ENCODE data around the gene RASA1.

RASA1 gene

DNA sequence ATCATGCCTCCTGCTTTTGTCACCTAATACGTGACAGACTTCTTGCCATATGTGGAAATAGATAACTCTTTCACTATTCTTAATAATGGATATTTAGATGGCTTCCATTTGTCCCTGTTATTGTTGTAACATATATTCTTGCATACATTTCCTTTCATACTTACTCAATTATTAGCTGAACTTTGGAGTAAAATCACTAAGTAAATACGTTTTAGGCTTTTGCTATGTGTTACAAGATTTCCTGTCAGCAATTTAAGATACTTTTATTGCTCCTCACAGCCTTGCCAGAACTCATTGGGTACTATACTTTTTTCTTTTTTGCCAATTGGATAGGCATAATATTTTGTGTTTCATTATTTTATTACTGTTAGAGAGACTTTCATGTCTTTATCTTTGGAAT, 118.1 kb downstream of the RASA1 start:
- Histone ChIP-seq H3K27me3 (ENCODE audit: control insufficient read depth in 1 of 2, insufficient read depth in 1 of 2, low read length in 2 of 2) (no peaks in the 10 kb centered on the region), H2BK120ac (ENCODE audit: low read depth, low read length) (no peak overlapping the region), H2AFZ (ENCODE audit: low read depth, low read length) (no peak overlapping the region), H2BK15ac (ENCODE audit: low read depth, poor library complexity, severe bottlenecking) (no peak overlapping the region), H3K4me1 (ENCODE audit: control insufficient read depth, insufficient read depth, low read depth, low read length) (peaks cover 6% of the 10 kb centered on the region), H3K23ac (ENCODE audit: low read length in 2 of 2) (no peak overlapping the region), H3K27ac (ENCODE audit: low read length, poor library complexity, severe bottlenecking) (no peak overlapping the region), H4K91ac (ENCODE audit: low read length) (no peak overlapping the region), H4K8ac (ENCODE audit: low read length) (no peak overlapping the region), H3K9ac (ENCODE audit: low read length) (no peak overlapping the region), H3K14ac (ENCODE audit: low read length in 2 of 2) (no peak overlapping the region), H2BK5ac (ENCODE audit: low read depth, low read length, poor library complexity, severe bottlenecking) (no peak overlapping the region), H2BK12ac (ENCODE audit: low read length in 2 of 2) (no peak overlapping the region), H3K4me3 (ENCODE audit: insufficient read depth in 1 of 2, low read depth in 1 of 2, low read length in 2 of 2) (no peak overlapping the region), H3K18ac (ENCODE audit: low read depth in 1 of 2, low read length in 2 of 2) (no peak overlapping the region), H3K9me3 (ENCODE audit: control insufficient read depth, low read length) (no peaks in the 10 kb centered on the region), H3K79me1 (replicated peaks; ENCODE audit: low read length, poor library complexity, severe bottlenecking) (peaks cover 4% of the 10 kb centered on the region), H3K36me3 (ENCODE audit: control insufficient read depth in 1 of 2, insufficient read depth in 2 of 2, low read depth in 1 of 2, low read length in 2 of 2) (peaks cover 2 to 97% of the 10 kb centered on the region in 2 experiments), H3K4me2 (ENCODE audit: low read length, poor library complexity, severe bottlenecking) (no peak overlapping the region), H2AK5ac (ENCODE audit: low read length, severe bottlenecking) (no peak overlapping the region), H3K4ac (ENCODE audit: low read depth in 1 of 2, low read length in 2 of 2) (no peak overlapping the region)
- no peak for DNase-seq
- WGBS = 100% methylated on average over 1 of the region's 2 CpGs

DNA sequence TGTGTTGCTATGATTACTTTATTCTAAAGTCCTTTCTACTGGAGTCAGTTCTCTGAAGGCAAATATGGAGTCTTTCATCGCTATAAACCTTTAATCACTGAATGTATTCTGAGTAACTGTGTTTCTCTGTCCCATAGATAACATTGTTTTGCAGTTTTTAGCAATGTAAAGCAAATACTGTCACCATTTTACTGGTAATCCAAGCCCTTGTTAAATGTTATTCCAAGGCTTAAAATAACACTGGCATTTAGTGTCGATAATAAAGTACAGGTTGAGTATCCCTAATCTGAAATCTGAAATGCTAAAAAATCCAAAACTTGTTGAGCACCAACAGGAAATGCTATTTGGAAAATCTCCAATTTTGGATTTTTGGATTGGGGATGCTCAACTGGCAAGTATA, 120.4 kb downstream of the RASA1 start:
- Histone ChIP-seq H2BK15ac (ENCODE audit: low read depth, poor library complexity, severe bottlenecking) (no peak overlapping the region), H2BK120ac (ENCODE audit: low read depth, low read length) (no peak overlapping the region), H3K14ac (ENCODE audit: low read length in 2 of 2) (no peak overlapping the region), H2AK5ac (ENCODE audit: low read length, severe bottlenecking) (no peak overlapping the region), H3K4me1 (ENCODE audit: control insufficient read depth, insufficient read depth, low read depth, low read length) (peaks cover 2% of the 10 kb centered on the region), H3K27ac (ENCODE audit: low read length, poor library complexity, severe bottlenecking) (peak overlapping the region; percentile 43), H2BK12ac (ENCODE audit: low read length in 2 of 2) (no peak overlapping the region), H3K36me3 (ENCODE audit: control insufficient read depth in 1 of 2, insufficient read depth in 2 of 2, low read depth in 1 of 2, low read length in 2 of 2) (peaks cover 0 to 98% of the 10 kb centered on the region in 2 experiments), H3K4me2 (ENCODE audit: low read length, poor library complexity, severe bottlenecking) (no peak overlapping the region), H3K79me1 (replicated peaks; ENCODE audit: low read length, poor library complexity, severe bottlenecking) (peaks cover 1% of the 10 kb centered on the region), H3K27me3 (ENCODE audit: control insufficient read depth in 1 of 2, insufficient read depth in 1 of 2, low read length in 2 of 2) (no peaks in the 10 kb centered on the region), H3K23ac (ENCODE audit: low read length in 2 of 2) (no peak overlapping the region), H4K91ac (ENCODE audit: low read length) (no peak overlapping the region), H3K4me3 (ENCODE audit: insufficient read depth in 1 of 2, low read depth in 1 of 2, low read length in 2 of 2) (no peak overlapping the region), H2BK5ac (ENCODE audit: low read depth, low read length, poor library complexity, severe bottlenecking) (no peak overlapping the region), H2AFZ (ENCODE audit: low read depth, low read length) (no peak overlapping the region), H4K8ac (ENCODE audit: low read length) (no peak overlapping the region), H3K18ac (ENCODE audit: low read depth in 1 of 2, low read length in 2 of 2) (no peak overlapping the region), H3K9ac (ENCODE audit: low read length) (no peak overlapping the region), H3K4ac (ENCODE audit: low read depth in 1 of 2, low read length in 2 of 2) (no peak overlapping the region), H3K9me3 (ENCODE audit: control insufficient read depth, low read length) (no peaks in the 10 kb centered on the region)
- 100% methylated on average over 1 of the region's 2 CpGs for WGBS
- no peak for DNase-seq

DNA sequence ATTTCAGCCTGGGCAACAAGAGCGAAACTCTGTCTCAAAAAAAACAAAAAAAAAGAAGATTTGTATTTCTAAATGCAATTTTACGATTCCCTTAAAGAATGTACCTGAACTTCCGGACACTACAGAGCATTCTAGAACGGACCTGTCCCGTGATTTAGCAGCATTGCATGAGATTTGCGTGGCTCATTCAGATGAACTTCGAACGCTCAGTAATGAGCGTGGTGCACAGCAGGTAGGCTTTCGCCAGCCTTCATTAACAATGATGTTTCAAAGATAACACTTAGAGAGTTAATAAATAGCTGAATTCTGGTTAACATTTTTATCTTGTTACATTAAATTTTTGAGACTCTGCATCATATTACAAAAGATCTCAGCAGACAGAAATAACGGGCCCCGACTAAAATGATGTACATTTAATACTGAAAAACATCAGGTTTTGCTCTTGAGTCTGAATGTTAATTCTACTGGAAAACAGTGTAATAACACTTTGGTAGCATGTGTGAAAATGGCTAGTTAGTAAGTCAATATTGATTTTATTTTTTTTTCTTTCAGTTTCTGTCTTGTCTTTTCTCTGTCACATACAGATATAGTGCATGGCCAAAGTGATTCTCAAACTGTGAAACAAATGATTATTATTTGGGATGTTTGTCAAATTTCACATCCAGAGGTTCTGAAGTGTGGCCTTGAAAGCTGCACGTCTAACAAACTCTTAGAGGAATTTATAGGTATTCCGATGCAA, 121.8 kb downstream of the RASA1 start:
- Histone ChIP-seq H4K8ac (ENCODE audit: low read length) (no peak overlapping the region), H3K27me3 (ENCODE audit: control insufficient read depth in 1 of 2, insufficient read depth in 1 of 2, low read length in 2 of 2) (no peaks in the 10 kb centered on the region), H2AK5ac (ENCODE audit: low read length, severe bottlenecking) (peak overlapping the region; percentile 78), H3K14ac (ENCODE audit: low read length in 2 of 2) (no peak overlapping the region), H3K9ac (ENCODE audit: low read length) (no peak overlapping the region), H2BK15ac (ENCODE audit: low read depth, poor library complexity, severe bottlenecking) (no peak overlapping the region), H3K36me3 (ENCODE audit: control insufficient read depth in 1 of 2, insufficient read depth in 2 of 2, low read depth in 1 of 2, low read length in 2 of 2) (peaks cover 0 to 93% of the 10 kb centered on the region in 2 experiments), H2BK12ac (ENCODE audit: low read length in 2 of 2) (no peak overlapping the region), H3K4me1 (ENCODE audit: control insufficient read depth, insufficient read depth, low read depth, low read length) (peaks cover 2% of the 10 kb centered on the region), H3K9me3 (ENCODE audit: control insufficient read depth, low read length) (no peaks in the 10 kb centered on the region), H3K4me3 (ENCODE audit: insufficient read depth in 1 of 2, low read depth in 1 of 2, low read length in 2 of 2) (no peak overlapping the region), H3K18ac (ENCODE audit: low read depth in 1 of 2, low read length in 2 of 2) (no peak overlapping the region), H3K79me1 (replicated peaks; ENCODE audit: low read length, poor library complexity, severe bottlenecking) (peaks cover 1% of the 10 kb centered on the region), H2BK120ac (ENCODE audit: low read depth, low read length) (no peak overlapping the region), H2AFZ (ENCODE audit: low read depth, low read length) (no peak overlapping the region), H4K91ac (ENCODE audit: low read length) (no peak overlapping the region), H3K27ac (ENCODE audit: low read length, poor library complexity, severe bottlenecking) (peak overlapping the region; percentile 87), H3K4me2 (ENCODE audit: low read length, poor library complexity, severe bottlenecking) (no peak overlapping the region), H3K4ac (ENCODE audit: low read depth in 1 of 2, low read length in 2 of 2) (no peak overlapping the region), H2BK5ac (ENCODE audit: low read depth, low read length, poor library complexity, severe bottlenecking) (no peak overlapping the region), H3K23ac (ENCODE audit: low read length in 2 of 2) (no peak overlapping the region)
- DNase-seq = no peak
- WGBS = 99% methylated on average over 8 of the region's 14 CpGs

DNA sequence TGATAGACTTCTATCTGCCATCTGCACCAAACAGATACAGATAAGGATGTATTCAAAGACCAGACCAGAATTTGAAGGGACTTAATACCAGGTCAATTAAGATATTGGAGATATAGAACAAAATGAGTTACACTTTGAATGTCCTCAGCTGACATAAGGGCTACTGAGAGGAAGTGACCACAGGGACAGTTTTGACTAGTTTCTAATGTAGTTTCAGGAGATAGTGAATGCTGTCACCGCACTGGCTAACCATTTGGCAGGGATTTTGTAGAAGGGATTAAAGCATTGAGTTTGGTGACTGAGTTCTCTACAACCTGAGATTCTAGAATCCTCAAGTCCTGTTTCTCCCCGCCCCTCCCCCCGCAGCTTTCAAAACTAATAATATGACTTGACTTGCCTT, 122.4 kb downstream of the RASA1 start:
- Histone ChIP-seq H3K23ac (ENCODE audit: low read length in 2 of 2) (no peak overlapping the region), H3K14ac (ENCODE audit: low read length in 2 of 2) (no peak overlapping the region), H2BK120ac (ENCODE audit: low read depth, low read length) (no peak overlapping the region), H2BK5ac (ENCODE audit: low read depth, low read length, poor library complexity, severe bottlenecking) (no peak overlapping the region), H4K8ac (ENCODE audit: low read length) (no peak overlapping the region), H3K4me3 (ENCODE audit: insufficient read depth in 1 of 2, low read depth in 1 of 2, low read length in 2 of 2) (no peak overlapping the region), H3K4me1 (ENCODE audit: control insufficient read depth, insufficient read depth, low read depth, low read length) (peaks cover 2% of the 10 kb centered on the region), H3K18ac (ENCODE audit: low read depth in 1 of 2, low read length in 2 of 2) (no peak overlapping the region), H2BK12ac (ENCODE audit: low read length in 2 of 2) (no peak overlapping the region), H3K9me3 (ENCODE audit: control insufficient read depth, low read length) (no peaks in the 10 kb centered on the region), H3K36me3 (ENCODE audit: control insufficient read depth in 1 of 2, insufficient read depth in 2 of 2, low read depth in 1 of 2, low read length in 2 of 2) (peaks cover 0 to 93% of the 10 kb centered on the region in 2 experiments), H3K27me3 (ENCODE audit: control insufficient read depth in 1 of 2, insufficient read depth in 1 of 2, low read length in 2 of 2) (no peaks in the 10 kb centered on the region), H3K9ac (ENCODE audit: low read length) (no peak overlapping the region), H2BK15ac (ENCODE audit: low read depth, poor library complexity, severe bottlenecking) (no peak overlapping the region), H3K79me1 (replicated peaks; ENCODE audit: low read length, poor library complexity, severe bottlenecking) (peaks cover 1% of the 10 kb centered on the region), H4K91ac (ENCODE audit: low read length) (no peak overlapping the region), H3K4ac (ENCODE audit: low read depth in 1 of 2, low read length in 2 of 2) (no peak overlapping the region), H3K4me2 (ENCODE audit: low read length, poor library complexity, severe bottlenecking) (no peak overlapping the region), H2AFZ (ENCODE audit: low read depth, low read length) (no peak overlapping the region), H3K27ac (ENCODE audit: low read length, poor library complexity, severe bottlenecking) (peak overlapping the region; percentile 33), H2AK5ac (ENCODE audit: low read length, severe bottlenecking) (peak overlapping the region; percentile 78)
- WGBS = 100% methylated on average over 1 of the region's 3 CpGs
- peak; percentile 7 for DNase-seq

All from mesenchymal stem cell (in vitro differentiated cells and primary cell).